GM23248 (cell line): ENCODE data around the gene WDR19.

Source experiments
- EZH2 ChIP-seq: fragments of 200-600 bp; sonication (generic); IDR thresholded peaks from 2 replicates; pipeline ENCODE4 v1.6.1; 2018; ENCODE audit warnings: antibody characterized with exemption, mild to moderate bottlenecking; ENCODE audit not compliant: insufficient read depth, poor library complexity, severe bottlenecking
- EZH2phosphoT487 ChIP-seq: fragments of 200-600 bp; sonication (generic); IDR thresholded peaks from 2 replicates; pipeline ENCODE4 v1.6.1; 2018; ENCODE audit warnings: antibody characterized with exemption, moderate library complexity, mild to moderate bottlenecking, low read depth; ENCODE audit not compliant: insufficient read depth

DNA sequence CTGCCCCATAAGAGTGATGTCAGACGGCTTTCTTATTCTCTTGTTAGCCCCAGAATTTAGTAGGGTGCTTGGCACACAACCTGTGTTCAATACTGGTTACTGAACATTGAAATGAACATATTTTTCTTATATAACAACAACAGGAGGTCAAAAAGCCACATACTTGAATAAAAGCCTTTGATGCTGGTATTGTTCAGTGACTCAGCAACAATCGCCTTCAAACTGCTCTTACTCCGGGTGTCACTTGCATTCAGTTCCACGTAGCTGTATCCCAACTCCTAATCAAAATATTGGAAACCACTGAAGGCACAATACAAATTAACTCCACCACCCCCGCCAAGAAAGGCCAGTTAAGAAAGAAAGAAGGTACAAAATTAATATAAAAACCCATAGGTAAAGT lies 122.3 kb downstream of the WDR19 start:
- no peak for TF ChIP-seq EZH2phosphoT487
- no peak for TF ChIP-seq EZH2
